NCI-H446 treated with DMSO at 0.1 percent for 48 hours (cell line): ENCODE measurements around the gene TMED6.

ENCODE experiments used
- DNase-seq: peaks from one replicate; lab custom pipeline; 2025; lab: John Stamatoyannopoulos, UW

The TMED6 gene

DNA sequence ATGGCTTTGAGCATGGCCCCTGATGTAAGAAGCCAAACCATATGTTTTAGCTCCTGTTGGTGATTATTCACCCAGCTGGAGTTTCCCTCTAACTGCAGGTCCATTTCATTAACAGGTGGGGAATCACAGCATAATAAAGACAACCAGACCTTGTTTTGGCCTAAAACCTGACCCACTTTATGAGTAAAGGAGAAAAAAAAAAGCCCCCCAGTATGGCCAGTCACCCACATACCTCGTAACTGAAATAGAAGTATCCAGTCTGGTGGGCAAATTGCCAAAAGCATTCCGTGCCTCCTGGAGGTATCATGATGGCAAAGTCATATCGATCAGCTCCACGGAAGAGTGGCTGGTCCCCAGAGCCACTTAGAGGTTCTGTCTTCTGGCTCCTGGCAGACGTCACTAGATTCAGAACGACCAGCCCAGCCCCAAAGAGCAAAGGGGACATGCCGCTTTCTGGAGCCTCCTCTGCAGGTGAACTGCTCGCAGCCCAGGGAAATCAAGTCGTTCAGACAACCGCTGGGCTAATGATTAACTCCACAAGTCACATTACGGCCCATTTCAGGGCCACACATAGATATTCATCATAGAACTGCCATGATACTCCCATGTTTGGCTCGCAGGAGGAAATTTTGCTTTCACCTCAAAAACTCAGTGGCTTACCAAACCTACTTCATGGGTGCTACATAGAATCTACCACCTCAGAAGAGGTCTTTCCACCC is at the start of gene TMED6:
TSS of gene TMED6 (minus strand) at position 478 of the 719 bp plus-strand sequence. CDS start at position 445, 33 bp downstream.
- DNase-seq = no peak

DNA sequence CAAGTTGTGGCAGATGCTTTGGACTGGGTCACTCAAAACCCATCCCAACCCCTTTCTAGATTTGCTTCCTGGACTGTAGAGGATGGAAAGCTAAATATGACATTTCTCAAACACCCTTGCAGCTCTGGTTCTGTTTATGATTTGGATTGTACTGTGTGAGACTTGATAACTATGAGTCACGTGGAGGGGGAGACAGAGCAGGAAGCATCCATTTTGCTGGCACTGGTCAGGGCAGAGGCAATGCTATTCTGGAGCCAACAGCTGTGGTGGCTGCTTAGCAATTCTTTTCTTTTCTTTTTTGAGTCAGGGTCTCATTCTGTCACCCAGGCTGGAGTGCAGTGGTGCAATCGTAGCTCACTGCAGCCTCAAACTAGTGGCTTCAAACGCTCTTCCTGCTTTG is 47.8 kb upstream of the TMED6 start:
- DNase-seq = peak; percentile 27

DNA sequence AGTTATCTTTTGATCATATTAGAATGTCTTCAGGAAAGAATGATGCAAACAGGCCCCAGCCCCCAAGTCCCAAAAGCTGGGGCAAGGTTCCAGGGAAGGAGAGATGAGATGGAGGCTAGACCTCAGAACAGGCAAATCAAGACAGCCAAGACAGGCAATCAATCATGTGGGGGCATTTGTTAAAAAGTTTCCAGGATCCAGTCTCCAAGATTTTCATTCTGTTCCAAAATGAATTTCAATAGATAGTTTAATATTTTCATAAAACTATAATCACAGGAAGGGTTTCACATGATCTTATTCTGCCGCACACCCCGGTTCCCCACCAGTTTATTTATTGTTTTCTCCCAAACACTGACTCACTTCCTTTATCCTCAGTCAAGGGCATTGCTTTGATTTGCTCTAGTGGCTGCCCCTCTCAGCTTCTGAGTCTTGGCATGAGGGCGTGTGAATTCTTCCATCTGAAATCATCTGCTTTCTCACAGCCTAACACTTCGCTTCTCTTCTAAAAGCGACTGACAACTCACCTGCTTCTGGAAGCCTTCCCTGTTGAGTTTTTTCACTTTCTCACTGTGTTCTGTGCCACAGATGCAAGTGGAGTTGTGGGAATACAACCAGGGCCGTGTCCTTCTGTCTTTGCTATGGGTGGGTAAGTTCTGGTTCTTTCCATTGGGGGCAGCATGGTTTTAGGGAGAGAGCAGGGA is 46.4 kb upstream of the TMED6 start:
- DNase-seq = no peak

DNA sequence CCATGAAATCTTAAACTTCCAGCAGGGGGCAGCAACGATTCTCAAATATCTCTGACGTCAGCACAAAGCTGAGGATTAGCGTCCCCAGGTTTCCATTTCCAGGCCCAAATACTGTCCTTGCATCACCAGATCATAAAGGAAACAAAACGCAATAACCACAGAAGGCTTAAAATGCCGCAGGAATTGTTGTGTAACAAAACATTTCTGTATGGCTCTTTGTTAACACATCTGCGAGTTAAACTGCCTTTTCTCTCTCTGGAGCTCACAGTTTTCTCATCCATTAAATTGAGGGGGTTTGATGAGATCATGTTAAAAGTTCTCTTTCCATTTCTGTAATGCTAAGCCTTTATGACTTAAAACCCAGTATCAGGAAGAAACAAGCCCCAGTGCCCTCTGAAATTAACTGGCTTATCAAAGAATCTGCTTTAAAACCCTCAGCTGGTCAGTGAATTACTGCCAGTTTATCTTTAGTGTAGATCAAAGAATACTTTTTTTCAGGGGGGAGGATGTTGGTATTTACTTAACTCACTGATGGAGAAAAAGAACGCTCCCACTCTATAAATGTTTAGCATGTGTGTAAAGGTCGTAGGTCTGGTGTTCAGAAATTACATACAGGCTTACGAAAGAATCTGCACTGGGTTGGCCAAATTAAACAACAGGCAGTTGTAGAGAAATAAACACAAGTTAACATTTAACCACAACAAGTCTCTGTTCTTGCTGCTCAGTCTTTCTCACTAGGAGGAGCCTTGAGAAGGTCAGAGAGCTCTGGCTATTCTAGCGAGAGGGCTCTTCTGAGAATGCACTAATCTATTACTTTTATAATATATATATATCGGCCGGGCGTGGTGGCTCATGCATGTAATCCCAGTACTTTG is 44.8 kb upstream of the TMED6 start:
- DNase-seq = peak; percentile 29

DNA sequence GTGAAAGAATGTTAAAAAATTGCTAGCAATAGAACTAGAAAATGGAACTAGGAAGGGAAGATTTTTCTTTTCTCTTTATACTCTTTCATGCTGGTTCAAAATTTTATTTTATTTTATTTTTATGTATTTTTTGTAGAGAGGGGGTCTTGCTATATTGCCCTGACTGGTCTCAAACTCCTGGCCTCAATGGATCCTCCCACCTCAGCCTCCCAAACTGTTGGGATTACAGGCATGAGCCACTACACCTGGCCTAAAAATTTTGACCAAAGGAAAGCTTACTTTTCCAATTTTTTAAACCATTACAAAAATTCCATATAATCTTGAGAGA is 44.2 kb upstream of the TMED6 start:
- no peak for DNase-seq

DNA sequence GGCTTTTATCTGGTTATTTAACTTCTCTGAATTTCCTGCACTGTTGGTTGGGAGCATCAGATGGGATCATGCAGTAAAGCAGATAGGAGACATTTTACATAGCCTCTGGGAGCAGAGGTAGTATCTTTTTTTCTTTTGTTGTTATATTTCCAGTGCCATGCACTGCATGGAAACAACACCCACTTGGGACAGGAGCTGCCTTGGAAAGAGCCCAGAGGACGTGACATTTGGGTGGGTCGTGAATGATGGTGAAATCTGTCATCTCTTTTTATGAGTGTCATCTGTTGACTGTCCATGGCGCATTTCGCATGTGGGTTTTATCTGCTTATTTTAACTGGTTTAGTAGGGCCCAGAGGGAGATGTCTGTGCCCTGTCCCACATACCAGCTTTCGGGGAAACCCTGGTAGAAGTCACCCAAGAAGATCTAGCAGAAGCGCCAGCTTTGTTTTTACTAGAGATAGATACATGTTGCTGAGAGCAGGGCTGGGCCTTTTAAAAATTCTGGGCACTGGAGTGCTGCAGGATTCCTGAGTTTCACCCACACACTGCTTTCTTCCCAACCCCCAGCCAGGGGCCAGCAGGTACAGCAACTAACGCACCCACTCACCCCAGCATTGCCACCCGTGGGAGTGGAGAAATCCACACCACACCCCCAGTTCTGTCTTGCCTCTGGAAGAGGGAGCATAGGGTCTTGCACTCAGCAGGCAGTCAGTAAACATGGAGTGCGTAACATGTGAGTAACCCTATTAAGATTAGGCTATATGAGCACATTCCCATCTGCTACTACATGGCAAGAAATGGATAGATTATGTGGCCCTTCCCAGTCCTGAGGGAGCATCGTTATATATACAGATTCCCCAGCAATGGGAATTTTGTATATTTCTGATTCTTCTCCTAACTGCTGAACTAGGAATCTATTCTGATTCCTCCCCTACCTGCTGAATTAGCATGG is 42.6 kb upstream of the TMED6 start:
- DNase-seq = no peak

DNA sequence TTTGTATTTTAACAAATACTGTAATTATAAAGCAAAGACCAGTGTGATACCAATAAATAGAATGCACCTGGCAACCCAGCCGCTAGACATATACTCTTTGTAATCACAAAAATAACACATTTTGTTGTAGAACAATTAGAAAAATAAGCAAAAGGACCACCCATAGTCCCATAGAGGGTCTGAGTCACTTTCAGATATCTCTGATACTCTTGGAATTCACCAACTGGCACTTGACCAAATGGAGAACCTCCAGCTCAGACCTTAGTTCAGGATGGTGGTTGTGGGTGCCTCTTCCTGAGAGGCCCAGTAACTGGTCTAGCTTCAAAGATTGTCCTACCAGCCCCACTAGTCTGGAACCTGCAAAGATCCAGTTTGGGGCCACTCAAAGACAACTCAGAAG is 35.0 kb upstream of the TMED6 start:
- no peak for DNase-seq

DNA sequence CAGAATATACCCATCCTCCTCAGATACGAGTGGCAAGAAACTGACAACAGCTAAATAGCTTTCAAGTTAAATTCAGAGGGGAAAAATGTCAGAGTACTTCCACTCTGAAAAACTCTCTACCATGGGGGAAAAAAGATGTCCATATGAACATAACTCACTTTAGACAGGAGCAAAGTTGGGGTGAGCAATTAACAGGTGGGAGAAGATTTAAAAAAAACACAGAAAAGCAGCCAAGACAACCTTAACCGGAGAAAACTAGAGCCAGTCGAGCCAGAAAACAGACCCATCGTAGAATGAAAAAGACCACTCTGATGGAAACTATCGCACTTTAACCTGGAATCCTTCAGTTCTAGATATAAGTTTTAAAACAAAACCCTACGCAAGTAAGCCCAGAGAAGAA is 33.4 kb upstream of the TMED6 start:
- DNase-seq = no peak

DNA sequence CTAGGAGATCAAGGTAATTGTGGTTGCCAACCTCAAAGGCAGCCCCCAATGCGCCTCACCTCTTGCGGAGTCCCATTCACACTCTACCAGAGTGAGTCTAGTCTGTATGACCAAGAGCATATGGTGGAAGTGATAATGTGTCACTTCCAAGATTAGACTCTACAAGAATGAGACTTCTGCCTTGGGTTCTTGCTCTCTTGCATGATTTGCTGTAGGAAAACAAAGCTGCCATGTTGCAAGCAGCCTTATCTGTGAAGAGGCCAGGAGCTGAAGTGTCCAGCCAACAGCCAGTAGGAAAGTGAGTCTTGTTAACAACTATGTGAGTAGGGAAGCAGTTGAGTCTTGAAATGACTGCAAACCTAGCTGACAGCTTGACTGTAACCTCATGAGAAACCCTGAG is 30.8 kb upstream of the TMED6 start:
- no peak for DNase-seq

DNA sequence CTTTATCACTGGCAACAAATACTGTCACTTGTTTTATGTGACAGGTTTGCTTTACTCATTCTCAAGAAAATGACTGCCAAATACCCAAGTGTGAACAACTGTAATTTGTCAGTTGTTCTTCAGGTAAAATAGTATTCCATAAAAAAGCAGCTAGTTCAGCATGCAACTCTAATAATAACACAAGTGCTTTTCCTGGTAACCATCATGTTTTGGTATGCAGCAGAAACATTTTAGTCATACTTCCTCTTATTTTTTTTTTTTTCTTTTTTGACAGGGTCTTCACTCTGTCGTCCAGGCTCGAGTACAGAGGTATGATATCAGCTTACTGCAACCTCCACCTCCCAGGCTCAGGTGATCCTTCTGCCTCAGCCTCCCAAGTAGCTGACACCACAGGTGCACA is 29.6 kb upstream of the TMED6 start:
- no peak for DNase-seq

DNA sequence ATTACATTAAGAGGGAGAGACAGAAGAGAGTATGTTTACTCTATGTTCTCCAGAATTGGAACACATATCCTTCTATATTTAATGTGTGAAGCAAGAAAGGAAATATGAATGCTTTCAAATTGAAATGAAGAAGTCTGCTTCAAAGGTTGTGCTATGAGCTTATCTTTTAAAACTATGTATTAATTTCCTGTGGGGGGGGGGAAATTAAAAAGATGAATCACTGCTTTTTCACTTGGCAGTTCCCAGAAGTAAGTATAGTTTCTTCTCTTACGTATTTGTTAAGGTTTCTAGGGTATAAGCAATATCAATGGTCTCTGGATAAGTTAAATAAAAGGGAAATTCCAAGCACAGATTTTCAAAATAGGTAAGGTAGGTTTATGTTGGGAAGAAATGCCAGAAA is 27.2 kb upstream of the TMED6 start:
- DNase-seq = no peak

DNA sequence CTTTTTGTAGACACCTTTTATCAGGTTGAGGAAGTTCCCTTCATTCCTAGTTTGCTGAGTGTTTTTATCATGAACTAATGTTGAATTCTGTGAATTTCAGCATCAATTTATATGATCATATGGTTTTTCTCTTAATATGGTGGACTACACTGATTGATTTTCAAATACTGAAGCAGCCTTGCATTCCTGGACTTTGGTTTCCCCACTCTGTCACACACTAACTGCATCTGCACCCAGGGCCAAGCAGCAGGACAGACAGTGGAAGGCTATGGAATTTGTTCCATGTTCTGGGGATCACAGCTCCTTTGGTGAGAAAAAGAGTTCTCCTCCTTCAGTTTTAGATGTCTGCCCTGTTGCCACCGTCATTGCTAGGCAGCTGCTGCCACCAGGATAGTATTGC is 26.4 kb upstream of the TMED6 start:
- DNase-seq = no peak

DNA sequence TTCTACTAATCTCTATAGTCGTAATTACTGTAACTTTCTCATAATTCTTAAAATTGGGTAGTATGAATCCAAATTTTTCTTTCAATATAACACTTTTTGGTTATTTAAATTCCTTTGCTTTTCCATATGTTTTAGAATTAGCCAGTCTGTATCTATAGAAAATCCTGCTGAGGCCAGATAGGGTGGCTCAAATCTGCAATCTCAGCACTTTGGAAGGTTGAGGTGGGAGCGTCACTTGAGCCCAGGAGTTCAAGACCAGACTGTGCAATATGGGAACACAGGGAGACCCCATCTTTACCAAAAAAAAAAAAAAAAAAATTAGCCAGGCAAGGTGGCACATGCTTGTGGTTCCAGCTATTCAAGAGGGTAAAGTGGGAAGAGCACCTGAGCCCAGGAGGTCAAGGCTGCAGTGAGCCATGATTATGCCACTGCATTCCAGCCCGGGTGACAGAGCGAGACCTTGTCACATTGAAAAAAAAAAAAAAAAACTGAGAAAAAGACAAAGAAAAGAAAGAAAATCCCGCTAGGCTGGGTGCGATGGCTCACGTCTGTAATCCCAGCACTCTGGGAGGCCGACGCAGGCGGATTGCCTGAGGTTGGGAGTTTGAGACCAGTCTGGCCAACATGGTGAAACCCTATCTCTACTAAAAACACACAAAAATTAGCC is 24.9 kb upstream of the TMED6 start:
- no peak for DNase-seq

DNA sequence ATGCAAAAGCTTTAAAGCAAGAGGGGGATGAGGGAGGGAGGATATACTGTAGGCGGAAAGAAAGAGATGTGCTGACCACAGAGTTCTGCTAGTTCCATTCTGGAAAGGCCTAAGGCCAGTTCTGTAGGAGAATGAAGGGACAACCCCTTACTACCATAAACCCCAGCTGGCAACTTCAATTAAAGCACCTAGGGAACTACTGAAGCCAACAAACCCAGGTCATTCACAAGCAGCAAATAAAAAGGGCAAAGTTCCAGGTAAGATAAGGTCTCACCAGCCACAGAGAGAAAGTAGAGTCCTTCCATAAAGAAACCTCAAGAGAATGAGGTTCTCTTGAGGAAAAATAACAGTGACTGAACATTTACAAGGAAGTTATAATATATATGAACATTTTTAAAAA is 21.4 kb upstream of the TMED6 start:
- DNase-seq = no peak

DNA sequence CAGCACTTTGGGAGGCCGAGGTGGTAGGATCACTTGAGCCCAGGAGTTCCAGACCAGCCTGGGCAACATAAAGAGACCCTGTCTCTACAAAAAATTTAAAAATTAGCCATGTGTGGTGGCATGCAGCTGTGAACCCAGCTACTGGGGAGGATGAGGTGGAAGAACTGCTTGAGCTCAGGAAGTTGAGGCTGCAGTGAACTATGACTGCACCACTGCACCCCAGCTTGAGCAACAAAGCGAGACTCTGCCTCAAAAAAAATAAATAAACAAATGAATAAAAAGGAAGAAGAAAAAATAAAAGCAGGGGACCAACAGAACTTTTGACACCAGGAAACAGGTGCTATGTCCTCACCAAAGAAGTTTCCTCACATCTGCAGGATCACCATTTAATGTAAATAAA is 20.0 kb upstream of the TMED6 start:
- no peak for DNase-seq

DNA sequence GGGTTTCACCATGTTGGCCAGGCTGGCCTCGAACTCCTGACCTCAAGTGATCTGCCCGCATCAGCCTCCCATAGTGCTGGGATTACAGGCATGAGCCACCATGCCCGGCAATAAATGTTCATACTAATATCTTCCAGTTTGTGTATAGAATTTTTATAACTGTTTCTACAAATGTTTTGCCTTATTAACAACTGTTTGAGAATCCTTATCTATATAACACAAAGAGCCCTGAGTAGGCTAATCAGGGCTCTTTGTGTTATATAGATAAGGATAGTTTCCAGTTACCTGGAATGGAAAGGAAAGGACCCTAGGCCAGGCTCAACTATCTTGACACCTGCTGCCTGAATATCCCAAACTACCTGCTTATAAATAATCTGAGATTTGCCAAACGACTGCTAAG is 17.3 kb upstream of the TMED6 start:
- no peak for DNase-seq

DNA sequence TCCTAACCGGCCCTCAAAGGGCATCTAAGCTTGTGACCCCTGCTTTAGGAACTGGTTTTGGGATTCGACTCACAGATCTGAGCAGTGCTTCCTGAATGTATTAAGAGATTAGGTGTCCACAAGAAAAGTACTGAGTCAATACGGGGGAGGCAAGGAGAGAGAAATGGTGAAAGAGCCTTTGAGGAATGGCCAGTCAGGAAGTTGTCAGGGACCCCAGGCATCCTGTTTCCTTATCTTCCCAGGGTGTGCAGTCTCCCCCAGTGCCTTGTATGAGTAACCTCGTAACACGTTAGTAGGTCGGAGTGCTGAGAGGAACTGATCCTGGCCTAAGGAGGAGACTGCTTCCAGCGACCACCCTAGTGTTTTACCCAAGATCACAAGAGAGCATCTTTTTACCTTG is 16.4 kb upstream of the TMED6 start:
- DNase-seq = no peak

DNA sequence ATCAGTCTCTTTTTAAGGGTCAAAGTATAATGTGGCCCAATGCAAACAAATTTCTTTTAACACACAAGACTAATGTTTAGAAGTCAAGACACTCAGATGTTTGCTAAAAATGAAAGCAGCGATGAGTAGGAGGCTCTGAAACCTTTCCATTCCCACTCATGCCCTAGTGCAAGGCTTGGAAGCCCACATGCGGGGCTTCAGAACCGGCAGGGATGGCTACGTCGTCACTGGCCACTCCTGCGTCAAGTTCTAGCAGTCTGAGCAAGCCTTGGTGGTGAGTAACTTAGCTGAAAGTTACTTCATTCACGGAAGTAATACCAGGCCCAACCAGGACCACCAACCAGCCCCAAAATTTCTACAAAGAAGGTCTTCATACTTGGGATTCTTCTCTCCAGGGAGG is 14.8 kb upstream of the TMED6 start:
- no peak for DNase-seq

DNA sequence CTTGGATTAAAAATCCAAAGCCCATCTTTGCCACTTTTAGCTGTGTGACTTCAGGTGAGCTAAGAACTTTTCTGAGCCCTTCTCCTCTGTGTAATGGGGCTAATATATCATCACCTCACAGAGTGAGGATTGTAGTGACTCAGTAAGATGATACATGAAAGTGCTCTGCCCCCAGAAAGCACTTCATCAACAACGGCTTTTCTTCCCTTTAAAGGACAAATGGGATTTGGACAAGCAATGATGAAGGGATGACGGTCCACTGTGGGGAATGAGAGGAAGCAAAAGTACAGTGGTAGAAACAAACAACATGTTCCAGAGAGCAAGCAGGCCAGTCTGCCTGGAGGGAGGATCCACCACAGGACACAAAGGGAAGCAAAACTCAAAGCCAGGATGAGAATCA is 14.3 kb upstream of the TMED6 start:
- DNase-seq = no peak

DNA sequence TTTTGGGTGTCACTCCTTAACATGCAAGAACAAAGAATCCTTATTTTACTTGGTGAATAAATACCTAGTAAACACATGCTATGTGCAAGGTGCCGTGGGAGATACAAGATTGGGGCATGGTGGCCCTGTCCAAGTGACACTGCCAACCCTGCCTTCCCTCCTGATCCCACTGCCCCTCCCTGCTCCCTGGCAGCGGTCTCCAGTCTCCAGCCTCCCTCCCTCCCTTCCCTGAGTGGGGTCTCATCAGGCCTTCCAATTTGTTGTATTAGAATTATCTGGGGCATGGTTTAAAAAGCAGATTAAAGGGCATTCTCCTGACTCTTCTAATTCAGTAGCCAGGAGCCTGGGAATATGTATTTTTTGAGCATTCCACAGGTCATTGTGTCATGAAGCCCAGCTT is 12.5 kb upstream of the TMED6 start:
- DNase-seq = no peak

DNA sequence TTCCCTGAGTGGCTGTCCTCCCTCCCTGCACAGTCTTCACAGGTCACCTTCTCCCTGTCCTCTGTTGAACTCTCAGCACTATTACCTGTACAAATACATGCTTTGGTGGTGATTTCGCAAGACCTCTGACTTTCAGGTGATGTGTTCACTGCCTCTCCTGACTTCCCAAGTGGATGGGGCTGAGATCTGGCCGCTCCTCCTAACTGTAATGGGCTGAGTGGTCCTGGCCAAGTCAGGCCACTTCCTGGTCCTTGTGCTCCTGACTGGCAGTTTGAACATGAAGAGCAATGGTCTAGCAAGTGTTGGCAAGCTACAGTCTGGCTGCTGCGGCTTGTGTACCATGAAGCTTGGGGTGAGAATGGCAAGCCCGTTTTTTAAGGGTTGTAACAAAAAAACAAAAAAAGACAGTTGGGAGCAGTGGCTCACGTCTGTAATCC is 11.7 kb upstream of the TMED6 start:
- no peak for DNase-seq
